IPS DF 6.9 (cell line): ENCODE results near the gene CAPN10.

Experiments
- DNase-seq: peaks from one replicate; pipeline ENCODE4 v3.0.0-alpha.2; 2013; ENCODE audit warnings: low read depth, low spot score
- H3K27ac ChIP-seq: one replicate; pipeline ENCODE4 v1.5.1; 2013; ENCODE audit warnings: low read length, control low read depth
- H3K27me3 ChIP-seq: 2 replicates; pipeline ENCODE4 v1.6.1; 2013; ENCODE audit warnings: mild to moderate bottlenecking, low read length; ENCODE audit not compliant: control insufficient read depth, insufficient read depth
- H3K36me3 ChIP-seq: 2 replicates; pipeline ENCODE4 v1.6.1; 2013; ENCODE audit warnings: low read length; ENCODE audit not compliant: control insufficient read depth, insufficient read depth
- H3K4me1 ChIP-seq: 2 replicates; pipeline ENCODE4 v1.6.1; 2013; ENCODE audit warnings: low read length; ENCODE audit not compliant: control insufficient read depth, insufficient read depth
- H3K4me3 ChIP-seq: 2 replicates; pipeline ENCODE4 v1.5.1; 2013; ENCODE audit warnings: mild to moderate bottlenecking, low read length
- H3K9me3 ChIP-seq: 2 replicates; pipeline ENCODE4 v1.6.1; 2013; ENCODE audit warnings: low read length, inconsistent platforms; ENCODE audit not compliant: control insufficient read depth, insufficient read depth
- WGBS: extraction: QIAGEN DNeasy Blood & Tissue Kit; methylation state at CpG from one replicate; pipeline ENCODE4 v1.1.7; 2013; ENCODE audit warnings: mixed read lengths, missing lambda C conversion rate; ENCODE audit not compliant: insufficient read length, insufficient coverage; 5-methylcytosine and 5-hydroxymethylcytosine counted together

Gene CAPN10

DNA sequence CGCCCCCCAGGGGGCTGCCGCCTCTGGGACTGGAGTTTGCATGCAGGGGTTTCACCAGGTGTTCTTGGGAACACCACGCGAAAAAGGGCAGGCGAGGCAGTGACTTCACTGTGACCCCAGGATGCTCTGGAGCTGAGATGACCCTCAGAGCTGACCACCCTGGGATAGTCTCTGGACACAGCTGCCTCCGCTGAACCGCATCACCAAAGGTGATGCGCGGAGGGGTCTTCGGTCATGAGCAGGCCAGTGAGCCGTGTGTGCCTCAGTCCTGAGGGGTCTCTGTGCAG, 56.2 kb downstream of the CAPN10 start:
- no peaks in the 10 kb centered on the region for H3K36me3 ChIP-seq
- H3K27ac ChIP-seq, result no peak overlapping the region
- H3K27me3 ChIP-seq, result no peaks in the 10 kb centered on the region
- no peaks in the 10 kb centered on the region for H3K9me3 ChIP-seq
- H3K4me3 ChIP-seq, result no peak overlapping the region
- H3K4me1 ChIP-seq, result no peaks in the 10 kb centered on the region
- WGBS, result no CpG with 5 or more reads among the region's 11 CpGs
- no peak for DNase-seq

DNA sequence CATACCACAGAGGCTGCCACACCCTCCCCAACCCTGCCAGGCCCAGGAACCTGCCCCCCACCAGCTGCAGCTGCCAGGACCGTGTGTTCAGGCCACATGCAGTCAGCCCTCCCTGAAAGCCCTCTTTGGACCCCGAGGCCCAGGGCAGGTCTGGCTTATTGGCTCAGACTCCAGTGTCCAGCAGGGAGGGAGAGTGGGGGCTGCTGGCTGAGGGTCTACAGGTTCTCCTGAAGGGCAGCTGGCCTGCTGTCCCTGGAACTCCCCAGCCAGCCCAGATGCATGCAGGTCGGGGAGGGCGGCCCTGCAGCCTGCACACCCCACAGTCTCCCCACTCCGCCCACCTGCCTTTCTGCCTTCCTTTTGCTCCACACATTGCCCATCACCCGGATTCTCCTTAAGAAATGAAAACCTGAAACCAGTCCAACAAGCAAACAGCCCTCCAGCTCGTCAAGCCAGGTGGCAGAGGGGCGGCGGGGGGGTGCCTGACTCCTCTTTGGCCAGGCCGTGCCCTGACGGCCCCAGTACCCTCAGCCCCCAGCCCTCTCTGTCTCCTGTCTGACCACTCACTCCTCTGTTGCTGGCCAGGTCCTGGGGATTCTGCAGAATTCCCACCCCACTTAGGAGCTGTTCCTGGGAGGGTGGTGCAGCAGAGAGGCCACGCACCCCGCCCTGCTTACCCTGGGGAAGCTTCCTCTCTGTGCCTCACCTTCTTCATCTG, 56.7 kb downstream of the CAPN10 start:
- Histone ChIP-seq H3K36me3 (no peaks in the 10 kb centered on the region), H3K27ac (no peak overlapping the region), H3K4me1 (no peaks in the 10 kb centered on the region), H3K27me3 (no peaks in the 10 kb centered on the region), H3K9me3 (no peaks in the 10 kb centered on the region), H3K4me3 (no peak overlapping the region)
- no peak for DNase-seq
- WGBS, result no CpG with 5 or more reads among the region's 13 CpGs

DNA sequence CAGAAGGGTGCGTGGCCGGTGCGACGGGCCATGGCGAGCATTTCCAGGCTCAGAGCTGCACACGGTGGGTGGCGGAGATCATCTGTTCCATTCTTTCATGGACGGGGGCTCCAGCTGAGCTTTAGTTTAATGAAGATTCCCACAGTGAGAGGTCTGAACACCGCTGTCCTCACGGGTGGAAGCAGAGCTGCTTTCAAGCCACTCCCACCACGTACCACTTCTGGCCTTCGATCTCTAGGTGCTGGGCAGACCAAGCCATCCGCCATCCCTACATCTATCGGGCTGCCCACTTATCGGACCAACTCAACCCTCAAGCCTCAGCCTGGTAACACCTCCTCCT, 57.2 kb downstream of the CAPN10 start:
- Histone ChIP-seq H3K4me3 (no peak overlapping the region), H3K36me3 (no peaks in the 10 kb centered on the region), H3K9me3 (no peaks in the 10 kb centered on the region), H3K27ac (no peak overlapping the region), H3K4me1 (no peaks in the 10 kb centered on the region; the same call in 1 of the 2 replicates), H3K27me3 (no peaks in the 10 kb centered on the region)
- WGBS, result no CpG with 5 or more reads among the region's 15 CpGs
- no peak for DNase-seq

DNA sequence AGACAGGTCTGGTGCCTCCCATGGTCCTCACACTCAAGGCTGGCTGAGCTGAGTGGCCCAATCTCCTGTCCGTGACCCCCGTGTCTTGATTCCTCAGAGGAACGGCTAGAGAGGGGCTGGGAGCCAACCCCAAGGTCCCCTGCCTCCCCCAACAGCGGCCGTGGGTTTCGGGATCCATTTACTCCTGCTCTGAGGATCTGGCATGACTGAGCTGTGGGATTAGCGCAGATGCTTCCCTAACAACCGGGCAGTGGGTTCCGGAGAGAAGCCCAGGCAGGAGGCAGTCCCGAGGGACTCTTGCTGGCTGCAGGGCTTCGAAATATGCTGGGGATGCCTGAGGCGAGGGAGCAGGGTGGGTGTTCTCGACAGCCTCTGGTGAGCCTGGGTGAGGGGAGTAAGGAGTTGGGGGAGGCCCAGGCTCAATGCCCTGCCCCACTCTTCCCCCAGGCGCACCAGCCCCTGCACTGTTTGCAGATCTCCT, 57.7 kb downstream of the CAPN10 start:
- DNase-seq, result no peak
- H3K27me3 ChIP-seq, result no peaks in the 10 kb centered on the region
- no CpG with 5 or more reads among the region's 14 CpGs for WGBS

DNA sequence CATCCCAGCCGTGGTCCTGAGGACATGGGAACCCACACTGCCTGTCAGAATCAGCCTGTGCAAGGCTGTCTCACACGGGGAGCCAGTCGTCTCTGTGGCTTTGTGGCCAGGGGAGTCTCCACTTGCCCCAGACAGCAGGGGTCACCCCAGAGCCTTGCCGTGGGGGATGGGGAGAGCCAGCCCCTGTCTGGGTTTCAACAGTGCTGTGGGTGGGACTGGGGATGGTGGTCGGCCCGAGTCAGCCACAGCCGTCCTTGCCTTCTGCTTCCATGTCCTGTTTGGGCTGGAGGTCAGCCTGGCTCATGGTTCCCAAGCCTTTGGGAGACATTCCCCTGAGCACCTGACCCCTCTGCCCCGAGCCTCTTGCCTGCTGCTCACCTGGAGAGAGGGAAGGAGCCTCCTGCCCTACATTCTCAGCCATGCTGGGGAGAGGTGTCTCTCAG, 58.3 kb downstream of the CAPN10 start:
- Histone ChIP-seq H3K36me3 (no peaks in the 10 kb centered on the region), H3K27ac (no peak overlapping the region), H3K4me1 (no peaks in the 10 kb centered on the region; the same call in 1 of the 2 replicates), H3K9me3 (no peaks in the 10 kb centered on the region), H3K4me3 (no peak overlapping the region), H3K27me3 (no peaks in the 10 kb centered on the region)
- no CpG with 5 or more reads among the region's 8 CpGs for WGBS
- DNase-seq, result no peak

More for the DNA sequence above, 57.7 kb downstream of the CAPN10 start:
- H3K9me3 ChIP-seq, result no peaks in the 10 kb centered on the region
- no peak overlapping the region for H3K27ac ChIP-seq
- H3K4me1 ChIP-seq, result no peaks in the 10 kb centered on the region; the same call in 1 of the 2 replicates
- no peak overlapping the region for H3K4me3 ChIP-seq
- no peaks in the 10 kb centered on the region for H3K36me3 ChIP-seq

DNA sequence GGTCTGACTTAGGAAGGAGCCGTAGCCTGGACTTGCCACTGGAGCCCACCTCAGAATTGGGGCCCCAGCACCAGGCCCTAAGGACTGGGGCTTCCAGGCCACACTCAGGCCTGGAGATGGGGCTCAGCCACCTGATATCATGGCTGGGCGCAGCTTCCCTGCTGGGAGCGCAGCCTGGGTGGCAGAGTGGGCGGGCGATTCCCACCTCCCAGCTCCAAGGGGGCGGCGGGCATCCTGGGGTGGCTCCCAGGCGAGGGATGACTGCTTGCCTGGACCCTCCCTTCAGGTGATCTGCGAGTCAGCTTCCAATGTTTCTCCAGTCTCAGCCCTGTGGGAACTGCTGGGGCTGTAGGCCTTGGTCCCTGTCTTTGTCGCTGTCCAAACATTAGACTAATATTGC, 58.8 kb downstream of the CAPN10 start:
- Histone ChIP-seq H3K27me3 (no peaks in the 10 kb centered on the region), H3K4me3 (no peak overlapping the region), H3K36me3 (no peaks in the 10 kb centered on the region), H3K4me1 (no peaks in the 10 kb centered on the region; the same call in 1 of the 2 replicates), H3K9me3 (no peaks in the 10 kb centered on the region), H3K27ac (no peak overlapping the region)
- WGBS, result no CpG with 5 or more reads among the region's 10 CpGs
- no peak for DNase-seq

DNA sequence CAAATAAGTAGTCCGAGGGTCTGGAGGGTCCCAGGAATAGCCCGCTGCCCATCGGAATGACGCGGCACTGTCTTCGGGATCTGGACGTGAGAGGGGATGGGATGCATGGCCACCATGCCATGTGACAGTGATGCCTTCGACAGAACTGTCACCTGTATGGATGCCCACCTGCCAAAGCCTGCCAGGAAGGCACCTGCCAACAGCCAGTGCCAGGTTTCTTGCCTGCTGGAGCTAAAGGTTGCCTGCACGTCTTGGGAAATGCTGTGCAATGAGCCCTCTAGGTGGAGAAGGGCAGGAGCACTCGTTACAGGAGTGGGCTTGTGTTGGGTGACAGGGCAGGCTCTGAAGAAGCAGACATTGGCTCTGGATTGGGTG, 59.3 kb downstream of the CAPN10 start:
- H3K9me3 ChIP-seq, result no peaks in the 10 kb centered on the region
- no peaks in the 10 kb centered on the region; the same call in 1 of the 2 replicates for H3K4me1 ChIP-seq
- no peaks in the 10 kb centered on the region for H3K36me3 ChIP-seq
- H3K27ac ChIP-seq, result no peak overlapping the region
- no peaks in the 10 kb centered on the region for H3K27me3 ChIP-seq
- no CpG with 5 or more reads among the region's 10 CpGs for WGBS
- no peak overlapping the region for H3K4me3 ChIP-seq
- no peak for DNase-seq

DNA sequence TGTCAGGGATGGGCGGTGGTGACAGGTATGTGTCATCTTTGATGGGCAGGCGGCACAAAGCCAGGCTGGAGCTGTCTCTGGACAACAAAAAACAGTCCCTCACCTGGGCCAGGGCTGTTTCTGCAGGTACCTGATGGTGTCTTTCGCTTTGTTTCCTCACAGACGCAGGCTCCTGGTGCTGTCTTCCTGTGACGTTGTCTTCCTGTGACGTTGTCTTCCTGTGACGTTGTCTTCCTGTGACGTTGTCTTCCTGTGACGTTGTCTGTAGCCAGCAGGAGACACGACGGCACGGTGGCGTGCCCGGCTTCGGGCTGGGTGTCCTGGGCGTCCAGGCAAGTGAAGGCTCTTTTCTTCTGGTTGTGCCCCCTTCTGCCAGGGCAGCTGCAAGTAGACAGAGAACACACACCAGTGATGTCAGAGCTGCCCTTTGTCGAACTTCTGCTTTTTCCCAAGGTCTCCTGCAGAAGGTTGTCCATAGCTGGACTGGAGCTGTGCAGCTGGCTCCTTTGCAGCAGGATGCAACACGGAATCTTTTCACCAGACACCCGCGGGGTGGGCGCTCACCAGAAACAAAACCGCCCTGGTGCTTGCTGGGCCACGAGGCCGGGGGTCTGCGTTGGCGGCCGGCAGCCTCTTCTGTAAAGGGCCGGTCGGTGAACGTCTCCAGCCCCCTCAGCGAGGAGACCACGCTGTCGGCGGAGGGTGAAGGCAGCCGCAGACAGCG, 59.8 kb downstream of the CAPN10 start:
- WGBS, result no CpG with 5 or more reads among the region's 36 CpGs
- H3K27ac ChIP-seq, result no peak overlapping the region
- H3K27me3 ChIP-seq, result no peaks in the 10 kb centered on the region
- no peak overlapping the region for H3K4me3 ChIP-seq
- H3K36me3 ChIP-seq, result no peaks in the 10 kb centered on the region
- H3K4me1 ChIP-seq, result no peaks in the 10 kb centered on the region; the same call in 1 of the 2 replicates
- no peak for DNase-seq
- no peaks in the 10 kb centered on the region for H3K9me3 ChIP-seq

DNA sequence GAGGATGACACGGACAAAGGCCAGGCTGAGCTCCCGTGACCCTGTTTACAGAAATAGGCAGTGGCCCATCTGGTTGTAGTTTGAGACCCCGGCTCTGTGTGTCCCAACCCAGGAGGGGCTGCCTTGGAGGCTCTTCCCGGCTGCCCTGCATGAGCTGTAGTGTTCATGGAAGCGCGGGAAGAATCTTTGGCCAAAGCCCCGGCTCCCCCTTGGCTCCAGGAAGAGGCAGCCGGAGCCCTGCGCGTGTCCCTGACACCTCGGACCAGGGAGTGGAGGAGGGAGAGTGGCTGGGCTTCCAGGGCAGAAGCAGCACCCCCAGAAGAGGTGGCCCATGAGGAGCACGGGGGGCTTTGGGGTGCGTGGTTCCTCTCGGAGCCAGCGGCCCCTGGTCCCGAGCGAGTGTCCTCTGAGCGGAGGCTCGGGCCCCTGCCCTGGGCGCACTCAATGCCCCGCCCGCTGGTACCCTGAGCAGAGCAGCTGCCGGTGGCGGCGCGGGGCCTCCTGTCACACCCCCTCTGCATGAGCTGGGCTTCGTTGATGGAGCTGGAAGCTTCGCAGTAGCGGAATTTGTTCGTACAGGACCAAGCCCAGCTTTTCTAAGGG, 60.5 kb downstream of the CAPN10 start:
- no peak overlapping the region for H3K27ac ChIP-seq
- DNase-seq, result no peak
- no peaks in the 10 kb centered on the region; the same call in 1 of the 2 replicates for H3K4me1 ChIP-seq
- H3K9me3 ChIP-seq, result no peaks in the 10 kb centered on the region
- no peak overlapping the region for H3K4me3 ChIP-seq
- H3K27me3 ChIP-seq, result no peaks in the 10 kb centered on the region
- WGBS, result no CpG with 5 or more reads among the region's 30 CpGs
- no peaks in the 10 kb centered on the region for H3K36me3 ChIP-seq

DNA sequence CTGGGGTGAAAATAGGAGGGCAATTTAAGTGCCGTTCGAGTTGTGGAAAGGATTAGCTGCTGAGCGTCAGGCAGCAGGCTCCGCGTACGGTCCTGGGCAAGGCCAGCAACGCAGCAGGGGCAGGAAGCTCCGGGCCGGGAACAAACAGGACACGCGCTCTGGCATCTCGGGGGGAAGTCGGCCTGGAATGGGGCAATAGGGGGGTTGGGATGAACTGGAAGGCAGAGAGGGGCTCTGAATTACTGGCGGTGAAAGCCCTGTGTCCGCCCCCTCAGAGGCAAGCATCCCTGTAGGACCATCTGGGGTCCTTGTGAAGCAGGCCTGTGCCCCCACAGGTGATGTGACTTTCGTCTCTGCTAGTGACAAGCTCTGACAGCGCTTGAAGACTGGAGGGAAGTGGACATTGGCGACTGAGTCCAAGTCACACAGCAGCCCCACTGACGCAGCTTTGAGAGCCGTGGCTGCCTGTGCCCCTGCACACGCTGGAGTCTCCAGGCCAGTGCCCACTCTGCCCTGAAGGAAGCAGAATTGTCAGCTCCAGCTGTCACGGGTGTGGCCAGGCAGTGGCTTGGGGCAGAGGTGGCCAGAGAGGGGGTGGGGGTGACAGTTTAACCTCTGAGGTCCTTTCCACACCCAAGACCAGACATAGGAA, 61.1 kb downstream of the CAPN10 start:
- H3K4me3 ChIP-seq, result no peak overlapping the region
- no peaks in the 10 kb centered on the region for H3K27me3 ChIP-seq
- DNase-seq, result no peak
- no peaks in the 10 kb centered on the region; the same call in 1 of the 2 replicates for H3K4me1 ChIP-seq
- no peak overlapping the region for H3K27ac ChIP-seq
- no peaks in the 10 kb centered on the region for H3K36me3 ChIP-seq
- no peaks in the 10 kb centered on the region for H3K9me3 ChIP-seq
- no CpG with 5 or more reads among the region's 22 CpGs for WGBS
